Measurements from ENCODE around the gene ZNF503. TPM values are rescaled to one million over a fixed set of nuclear protein-coding genes. Genes with fewer than 3 reads are reported as not detected.

The ZNF503 gene
- total and polyA plus RNA-seq, 2 of the 8 experiments (the other 6 are each of a cell fraction or from before 2014, with no cell fraction given) = 0.03 to 0.13 TPM

- no peak for TF ChIP-seq CHD7 (IDR thresholded peaks at IDR 0.05; ENCODE audit: insufficient replicate concordance, low read length)
- TF ChIP-seq CHD2 (IDR thresholded peaks at IDR 0.05; ENCODE audit: low read length) = no peak
- TF ChIP-seq EGR1 (IDR thresholded peaks at IDR 0.05; ENCODE audit: borderline replicate concordance, low read depth, low read length) = no peak
Observed at GRCh38 chr10:75386128-75386527, 15.4 kb downstream of the ZNF503 start (continued).
